ENCODE data around the gene RPTOR.
"Not testable (repeated sequence)": the region's sequence is repeated elsewhere in the genome, so short reads cannot be mapped to it uniquely, and the experiment has no call there.

RPTOR gene

GRCh38 chr17:80866050-80866793 is 321.6 kb downstream of the RPTOR start:
- Histone ChIP-seq H3K4me1 (ENCODE audit: control insufficient read depth, insufficient read depth, low read length) (peaks cover 4% of the 10 kb centered on the region), H3K27me3 (ENCODE audit: control insufficient read depth, insufficient read depth, low read length) (no peaks in the 10 kb centered on the region), H3K9ac (ENCODE audit: low read length) (no peak overlapping the region), H3K27ac (ENCODE audit: low read depth, low read length) (no peak overlapping the region), H3K4me3 (ENCODE audit: low read length) (no peak overlapping the region), H3K36me3 (ENCODE audit: control insufficient read depth, insufficient read depth, low read length) (no peaks in the 10 kb centered on the region)

GRCh38 chr17:80868022-80868609 is 323.5 kb downstream of the RPTOR start:
- Histone ChIP-seq H3K4me3 (ENCODE audit: low read length) (no peak overlapping the region), H3K9ac (ENCODE audit: low read length) (no peak overlapping the region), H3K4me1 (ENCODE audit: control insufficient read depth, insufficient read depth, low read length) (no peaks in the 10 kb centered on the region), H3K27ac (ENCODE audit: low read depth, low read length) (no peak overlapping the region), H3K27me3 (ENCODE audit: control insufficient read depth, insufficient read depth, low read length) (no peaks in the 10 kb centered on the region), H3K36me3 (ENCODE audit: control insufficient read depth, insufficient read depth, low read length) (no peaks in the 10 kb centered on the region)

GRCh38 chr17:80869481-80870145 is 325.0 kb downstream of the RPTOR start:
- no peak overlapping the region for H3K9ac ChIP-seq (ENCODE audit: low read length)
- H3K4me1 ChIP-seq (ENCODE audit: control insufficient read depth, insufficient read depth, low read length) = no peaks in the 10 kb centered on the region
- H3K36me3 ChIP-seq (ENCODE audit: control insufficient read depth, insufficient read depth, low read length) = no peaks in the 10 kb centered on the region
- no peaks in the 10 kb centered on the region for H3K27me3 ChIP-seq (ENCODE audit: control insufficient read depth, insufficient read depth, low read length)
- no peak overlapping the region for H3K4me3 ChIP-seq (ENCODE audit: low read length)
- H3K27ac ChIP-seq (ENCODE audit: low read depth, low read length) = no peak overlapping the region

- Histone ChIP-seq H3K4me1 (ENCODE audit: control insufficient read depth, insufficient read depth, low read length) (no peaks in the 10 kb centered on the region), H3K27me3 (ENCODE audit: control insufficient read depth, insufficient read depth, low read length) (no peaks in the 10 kb centered on the region), H3K4me3 (ENCODE audit: low read length) (no peak overlapping the region), H3K9ac (ENCODE audit: low read length) (no peak overlapping the region), H3K27ac (ENCODE audit: low read depth, low read length) (no peak overlapping the region), H3K36me3 (ENCODE audit: control insufficient read depth, insufficient read depth, low read length) (no peaks in the 10 kb centered on the region)
Observed at GRCh38 chr17:80870401-80870800, 325.8 kb downstream of the RPTOR start.

DNA sequence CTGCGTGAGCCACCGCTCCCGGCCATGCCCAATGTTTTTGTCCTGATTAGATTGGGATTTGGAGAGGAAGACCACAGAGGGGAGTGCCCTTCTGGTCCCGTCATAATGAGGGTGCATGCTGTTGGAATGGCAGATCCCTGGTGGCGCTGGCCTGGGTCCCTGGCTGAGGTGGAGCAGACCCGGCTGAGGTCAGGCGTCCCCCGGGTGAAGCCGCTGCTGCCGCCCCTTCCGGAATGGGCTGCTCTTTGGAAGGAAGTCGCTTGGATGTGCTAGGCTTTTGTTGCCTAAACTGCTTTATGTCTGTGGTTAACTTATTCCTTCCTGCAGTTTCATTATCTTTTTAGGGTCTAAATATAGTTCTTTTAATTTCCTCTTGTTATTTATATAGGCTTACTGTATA is 326.7 kb downstream of the RPTOR start:
- Histone ChIP-seq H3K9ac (ENCODE audit: low read length) (no peak overlapping the region), H3K27ac (ENCODE audit: low read depth, low read length) (no peak overlapping the region), H3K27me3 (ENCODE audit: control insufficient read depth, insufficient read depth, low read length) (no peaks in the 10 kb centered on the region), H3K4me3 (ENCODE audit: low read length) (no peak overlapping the region), H3K36me3 (ENCODE audit: control insufficient read depth, insufficient read depth, low read length) (no peaks in the 10 kb centered on the region), H3K4me1 (ENCODE audit: control insufficient read depth, insufficient read depth, low read length) (no peaks in the 10 kb centered on the region)

DNA sequence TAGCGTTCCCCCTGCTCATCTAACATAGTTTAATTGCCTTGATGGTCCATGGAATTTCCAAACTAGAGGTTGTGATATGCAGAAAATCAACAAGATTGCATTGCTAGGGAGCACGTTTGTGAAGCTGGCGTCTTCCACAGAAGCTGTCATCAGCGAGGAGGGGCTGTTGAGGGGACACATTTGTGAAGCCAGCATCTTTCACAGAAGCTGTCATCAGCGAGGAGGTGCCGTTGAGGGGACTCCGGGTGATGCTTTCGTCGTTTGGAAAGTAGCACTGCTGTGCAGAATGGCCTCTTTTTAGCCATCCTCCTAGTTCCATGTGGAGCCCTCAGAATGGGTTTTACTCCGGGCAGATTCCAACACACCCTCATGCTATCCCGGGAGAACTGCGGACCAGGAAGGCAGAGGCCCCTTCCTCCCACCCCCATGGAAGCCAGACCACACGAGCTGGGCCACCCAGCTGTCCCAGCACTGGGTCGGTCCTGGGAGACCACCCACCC is 327.4 kb downstream of the RPTOR start:
- no peak overlapping the region for H3K9ac ChIP-seq (ENCODE audit: low read length)
- H3K4me3 ChIP-seq (ENCODE audit: low read length) = no peak overlapping the region
- H3K27me3 ChIP-seq (ENCODE audit: control insufficient read depth, insufficient read depth, low read length) = no peaks in the 10 kb centered on the region
- no peaks in the 10 kb centered on the region for H3K4me1 ChIP-seq (ENCODE audit: control insufficient read depth, insufficient read depth, low read length)
- H3K27ac ChIP-seq (ENCODE audit: low read depth, low read length) = no peak overlapping the region
- H3K36me3 ChIP-seq (ENCODE audit: control insufficient read depth, insufficient read depth, low read length) = no peaks in the 10 kb centered on the region

- Histone ChIP-seq H3K36me3 (ENCODE audit: control insufficient read depth, insufficient read depth, low read length) (no peaks in the 10 kb centered on the region), H3K27ac (ENCODE audit: low read depth, low read length) (no peak overlapping the region), H3K4me3 (ENCODE audit: low read length) (no peak overlapping the region), H3K4me1 (ENCODE audit: control insufficient read depth, insufficient read depth, low read length) (no peaks in the 10 kb centered on the region), H3K27me3 (ENCODE audit: control insufficient read depth, insufficient read depth, low read length) (no peaks in the 10 kb centered on the region), H3K9ac (ENCODE audit: low read length) (no peak overlapping the region)
Observed at GRCh38 chr17:80872501-80873306, 328.1 kb downstream of the RPTOR start.

DNA sequence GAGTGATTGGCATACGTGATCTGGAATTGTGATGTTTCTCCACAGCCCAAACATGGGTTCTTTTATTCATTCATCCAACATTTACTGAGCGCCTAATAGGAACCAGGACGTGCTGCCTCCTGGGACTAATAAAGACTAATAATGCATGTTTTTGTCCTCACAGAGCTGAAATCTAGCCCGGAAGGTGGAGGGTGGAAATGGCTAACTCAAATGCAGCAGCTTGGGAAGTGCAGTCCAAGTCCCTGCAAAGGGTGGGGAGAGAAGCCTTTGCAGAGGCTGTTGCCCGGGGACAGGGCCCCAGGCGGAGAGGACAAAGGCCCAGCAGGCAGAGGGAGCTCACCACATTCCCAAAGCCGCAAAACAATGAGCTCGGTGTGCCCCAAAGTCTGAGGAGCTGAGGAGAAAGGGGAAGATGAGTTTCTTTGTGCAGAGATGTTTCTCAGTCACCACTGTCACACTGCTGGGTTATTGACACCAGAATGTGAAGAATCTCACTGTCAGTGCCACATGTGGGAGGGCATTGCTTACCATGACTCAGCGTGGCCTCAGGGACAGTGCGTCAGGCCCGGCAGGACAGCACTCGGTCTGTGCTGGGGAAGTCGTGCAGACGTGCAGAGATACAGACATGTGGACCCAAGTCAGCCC is 328.8 kb downstream of the RPTOR start:
- no peaks in the 10 kb centered on the region for H3K27me3 ChIP-seq (ENCODE audit: control insufficient read depth, insufficient read depth, low read length)
- H3K36me3 ChIP-seq (ENCODE audit: control insufficient read depth, insufficient read depth, low read length) = no peaks in the 10 kb centered on the region
- no peak overlapping the region for H3K4me3 ChIP-seq (ENCODE audit: low read length)
- H3K9ac ChIP-seq (ENCODE audit: low read length) = no peak overlapping the region
- no peaks in the 10 kb centered on the region for H3K4me1 ChIP-seq (ENCODE audit: control insufficient read depth, insufficient read depth, low read length)
- no peak overlapping the region for H3K27ac ChIP-seq (ENCODE audit: low read depth, low read length)

- Histone ChIP-seq H3K36me3 (ENCODE audit: control insufficient read depth, insufficient read depth, low read length) (no peaks in the 10 kb centered on the region), H3K27ac (ENCODE audit: low read depth, low read length) (no peak overlapping the region), H3K4me1 (ENCODE audit: control insufficient read depth, insufficient read depth, low read length) (no peaks in the 10 kb centered on the region)
Observed at GRCh38 chr17:80874866-80875445, 330.3 kb downstream of the RPTOR start.

GRCh38 chr17:80875480-80875995 is 330.9 kb downstream of the RPTOR start:
- not testable (repeated sequence) for H3K4me1 ChIP-seq (ENCODE audit: control insufficient read depth, insufficient read depth, low read length); H3K9ac ChIP-seq (ENCODE audit: low read length); H3K36me3 ChIP-seq (ENCODE audit: control insufficient read depth, insufficient read depth, low read length); H3K27ac ChIP-seq (ENCODE audit: low read depth, low read length); H3K4me3 ChIP-seq (ENCODE audit: low read length); H3K27me3 ChIP-seq (ENCODE audit: control insufficient read depth, insufficient read depth, low read length)

More at GRCh38 chr17:80874866-80875445, 330.3 kb downstream of the RPTOR start:
- Histone ChIP-seq H3K4me3 (ENCODE audit: low read length) (no peak overlapping the region), H3K27me3 (ENCODE audit: control insufficient read depth, insufficient read depth, low read length) (no peaks in the 10 kb centered on the region), H3K9ac (ENCODE audit: low read length) (no peak overlapping the region)

GRCh38 chr17:80876456-80876949 is 331.9 kb downstream of the RPTOR start:
- H3K27ac ChIP-seq (ENCODE audit: low read depth, low read length); H3K36me3 ChIP-seq (ENCODE audit: control insufficient read depth, insufficient read depth, low read length); H3K9ac ChIP-seq (ENCODE audit: low read length); H3K4me3 ChIP-seq (ENCODE audit: low read length); H3K4me1 ChIP-seq (ENCODE audit: control insufficient read depth, insufficient read depth, low read length); H3K27me3 ChIP-seq (ENCODE audit: control insufficient read depth, insufficient read depth, low read length): not testable (repeated sequence)

Data from rectal smooth muscle tissue (tissue), 1 donor.